Activated CD8-positive, alpha-beta T cell treated with anti-CD3 and anti-CD28 coated beads for 36 hours (primary cell): ENCODE measurements around the gene LRG1. TPM values are rescaled to one million over a fixed set of nuclear protein-coding genes. Genes with fewer than 3 reads are reported as not detected.

Experiments used
- ATAC-seq: fragments of 200-7000 bp; cut with Tn5 transposase; one replicate; pipeline ENCODE4 v1.10.0; 2021; ENCODE audit warnings: mild to moderate bottlenecking, moderate library complexity
- CTCF ChIA-PET: fragments of 350-600 bp; sonication (Branson Sonifier 250); formaldehyde crosslinking; loops from one replicate; lab custom pipeline; 2021; ENCODE audit warnings: antibody characterized with exemption; lab: Charles Lee
- POLR2A ChIA-PET: fragments of 350-600 bp; sonication (Branson Sonifier 250); formaldehyde crosslinking; loops from one replicate; lab custom pipeline; 2021; ENCODE audit warnings: antibody characterized with exemption; lab: Charles Lee
- DNase-seq: peaks from one replicate; pipeline ENCODE4 v3.0.0-alpha.2; 2020
- H3K27ac Mint-ChIP-seq: one replicate; pipeline ENCODE4 v1.8.0; 2021; ENCODE audit warnings: mild to moderate bottlenecking, mixed read lengths
- H3K27me3 Mint-ChIP-seq: one replicate; pipeline ENCODE4 v1.8.0; 2021; ENCODE audit warnings: mixed read lengths
- H3K36me3 Mint-ChIP-seq: one replicate; pipeline ENCODE4 v1.8.0; 2021; ENCODE audit warnings: low read depth, mixed read lengths
- H3K4me1 Mint-ChIP-seq: one replicate; pipeline ENCODE4 v1.8.0; 2021; ENCODE audit warnings: low read depth, mixed read lengths
- H3K4me3 Mint-ChIP-seq: one replicate; pipeline ENCODE4 v1.8.0; 2021; ENCODE audit warnings: mild to moderate bottlenecking, moderate library complexity, mixed read lengths
- H3K9me3 Mint-ChIP-seq: one replicate; pipeline ENCODE4 v1.8.0; 2021; ENCODE audit warnings: mixed read lengths
- intact Hi-C: fragments of 100-400 bp; cut with micrococcal nuclease; formaldehyde crosslinking; loops from one replicate; pipeline ENCODE4 v1.10.0; 2022
- total RNA-seq, 2 experiments: library from RNA; stranded (reverse); gene quantifications; one replicate each; pipeline ENCODE4 v1.2.3, GENCODE V29; 2021
- TF ChIP-seq, protein P1 (sequence below): fragments of 200-600 bp; IDR thresholded peaks from one replicate; pipeline ENCODE4 v1.8.0; 2022; ENCODE audit warnings: antibody characterized with exemption, mild to moderate bottlenecking

LRG1 gene
- total RNA-seq, 2 experiments from 2014 or later, result 0.09 TPM; not detected in 1

DNA sequence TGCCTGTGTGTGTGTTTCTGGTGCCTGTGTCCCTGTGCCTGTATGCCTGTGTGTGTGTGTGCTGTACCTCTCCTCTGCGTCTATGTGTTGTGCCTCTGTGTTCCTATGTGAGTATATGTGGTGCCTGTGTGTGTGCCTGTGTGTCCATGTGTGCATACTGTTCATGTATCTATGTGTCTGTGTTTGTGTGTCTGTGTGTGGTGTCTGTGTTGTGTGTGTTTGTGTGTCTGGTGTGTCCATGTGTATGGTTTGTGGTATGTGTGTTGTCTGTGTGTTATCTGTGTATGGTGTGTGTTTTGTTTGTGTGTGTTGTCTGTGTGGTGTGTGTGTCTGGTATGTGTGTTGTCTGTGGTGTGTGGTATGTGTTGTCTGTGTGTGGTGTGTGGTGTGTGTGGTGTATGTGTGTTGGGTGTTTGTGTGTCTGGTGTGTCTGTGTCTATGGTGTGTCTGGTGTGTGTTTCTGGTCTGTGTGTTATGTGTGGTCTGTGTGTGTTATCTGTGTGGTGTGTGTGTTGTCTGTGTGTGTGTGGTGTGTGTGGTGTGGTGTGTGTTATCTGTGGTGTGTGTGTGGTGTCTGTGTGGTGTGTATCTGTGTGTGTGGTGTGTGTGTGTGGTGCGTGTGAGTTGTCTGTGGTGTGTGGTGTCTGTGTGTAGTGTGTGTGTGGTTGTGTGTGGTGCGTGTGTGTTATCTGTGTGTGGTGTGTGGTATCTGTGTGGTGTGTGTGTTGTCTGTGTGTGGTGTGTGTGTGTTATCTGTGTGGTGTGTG is 47.3 kb downstream of the LRG1 start:
- Mint-ChIP-seq H3K4me1 (no peaks in the 10 kb centered on the region), H3K27me3 (no peaks in the 10 kb centered on the region), H3K36me3 (peaks cover 4% of the 10 kb centered on the region), H3K9me3 (no peaks in the 10 kb centered on the region), H3K27ac (no peak overlapping the region), H3K4me3 (no peak overlapping the region)
- CTCF ChIA-PET, result no interaction called here
- ATAC-seq (no peak), DNase-seq (no peak)
- TF ChIP-seq, protein P1, sequence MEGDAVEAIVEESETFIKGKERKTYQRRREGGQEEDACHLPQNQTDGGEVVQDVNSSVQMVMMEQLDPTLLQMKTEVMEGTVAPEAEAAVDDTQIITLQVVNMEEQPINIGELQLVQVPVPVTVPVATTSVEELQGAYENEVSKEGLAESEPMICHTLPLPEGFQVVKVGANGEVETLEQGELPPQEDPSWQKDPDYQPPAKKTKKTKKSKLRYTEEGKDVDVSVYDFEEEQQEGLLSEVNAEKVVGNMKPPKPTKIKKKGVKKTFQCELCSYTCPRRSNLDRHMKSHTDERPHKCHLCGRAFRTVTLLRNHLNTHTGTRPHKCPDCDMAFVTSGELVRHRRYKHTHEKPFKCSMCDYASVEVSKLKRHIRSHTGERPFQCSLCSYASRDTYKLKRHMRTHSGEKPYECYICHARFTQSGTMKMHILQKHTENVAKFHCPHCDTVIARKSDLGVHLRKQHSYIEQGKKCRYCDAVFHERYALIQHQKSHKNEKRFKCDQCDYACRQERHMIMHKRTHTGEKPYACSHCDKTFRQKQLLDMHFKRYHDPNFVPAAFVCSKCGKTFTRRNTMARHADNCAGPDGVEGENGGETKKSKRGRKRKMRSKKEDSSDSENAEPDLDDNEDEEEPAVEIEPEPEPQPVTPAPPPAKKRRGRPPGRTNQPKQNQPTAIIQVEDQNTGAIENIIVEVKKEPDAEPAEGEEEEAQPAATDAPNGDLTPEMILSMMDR, result no peak
- intact Hi-C loops, result no loop called here
- POLR2A ChIA-PET, result no interaction called here

DNA sequence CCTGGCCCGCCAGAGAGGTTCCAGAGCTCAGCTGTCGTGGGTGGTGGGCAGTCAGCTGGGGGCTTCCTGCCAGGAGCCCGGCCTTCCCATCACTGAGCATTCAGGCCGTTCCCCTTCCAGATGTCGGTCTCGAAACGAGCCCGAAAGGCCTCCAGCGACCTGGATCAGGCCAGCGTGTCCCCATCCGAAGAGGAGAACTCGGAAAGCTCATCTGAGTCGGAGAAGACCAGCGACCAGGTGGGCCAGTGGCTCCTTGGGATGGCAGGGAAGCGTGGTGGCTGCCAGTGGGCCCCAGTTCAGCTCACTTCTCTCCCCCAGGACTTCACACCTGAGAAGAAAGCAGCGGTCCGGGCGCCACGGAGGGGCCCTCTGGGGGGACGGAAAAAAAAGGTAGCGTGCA is 48.4 kb downstream of the LRG1 start:
- H3K4me3 Mint-ChIP-seq, result no peak overlapping the region
- TF ChIP-seq, protein P1, result no peak
- POLR2A ChIA-PET, result no interaction called here
- CTCF ChIA-PET, result no interaction called here
- H3K9me3 Mint-ChIP-seq, result no peaks in the 10 kb centered on the region
- H3K4me1 Mint-ChIP-seq, result no peaks in the 10 kb centered on the region
- peaks cover 4% of the 10 kb centered on the region for H3K36me3 Mint-ChIP-seq
- no peaks in the 10 kb centered on the region for H3K27me3 Mint-ChIP-seq
- DNase-seq, result no peak
- intact Hi-C loops, result no loop called here
- no peak for ATAC-seq
- H3K27ac Mint-ChIP-seq, result no peak overlapping the region

DNA sequence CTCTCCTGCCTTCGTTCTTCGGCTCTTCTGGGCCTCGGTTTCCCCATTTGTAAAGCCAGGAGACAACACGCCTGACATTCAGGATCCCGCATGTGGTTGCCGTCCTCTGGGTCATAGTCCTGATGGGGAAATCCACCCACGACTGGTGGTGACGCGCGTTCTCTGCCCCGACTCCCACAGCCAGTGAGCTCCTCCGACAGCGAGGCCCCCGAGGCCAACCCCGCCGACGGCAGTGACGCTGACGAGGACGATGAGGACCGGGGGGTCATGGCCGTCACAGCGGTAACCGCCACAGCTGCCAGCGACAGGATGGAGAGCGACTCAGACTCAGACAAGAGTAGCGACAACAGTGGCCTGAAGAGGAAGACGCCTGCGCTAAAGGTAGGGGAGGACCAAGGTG is 51.3 kb downstream of the LRG1 start:
- no peaks in the 10 kb centered on the region for H3K27me3 Mint-ChIP-seq
- TF ChIP-seq, protein P1, result no peak
- DNase-seq (no peak), ATAC-seq (no peak)
- peaks cover 10% of the 10 kb centered on the region for H3K36me3 Mint-ChIP-seq
- H3K9me3 Mint-ChIP-seq, result no peaks in the 10 kb centered on the region
- POLR2A ChIA-PET, result no interaction called here
- no peak overlapping the region for H3K27ac Mint-ChIP-seq
- no peaks in the 10 kb centered on the region for H3K4me1 Mint-ChIP-seq
- no peak overlapping the region for H3K4me3 Mint-ChIP-seq
- intact Hi-C loops, result no loop called here
- CTCF ChIA-PET, result no interaction called here

DNA sequence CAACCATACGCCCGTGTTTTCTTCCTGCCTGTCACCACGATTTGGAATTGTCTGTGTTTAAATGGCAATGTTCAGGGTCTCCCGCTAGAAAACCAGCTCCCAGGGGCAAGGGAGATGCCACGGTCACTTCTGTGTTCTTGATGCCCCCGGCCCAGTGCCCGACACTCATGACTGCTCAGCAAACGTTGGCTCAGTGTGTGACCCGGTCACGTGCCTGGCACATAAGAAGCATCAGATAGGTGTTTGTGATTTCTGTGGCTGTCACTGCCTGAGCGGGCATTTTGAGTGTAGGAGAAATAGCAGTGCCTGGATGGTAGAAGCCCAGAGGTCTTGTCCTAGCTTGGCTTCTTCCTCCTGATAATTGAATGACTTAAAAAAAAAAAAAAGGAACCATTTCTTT is 52.3 kb downstream of the LRG1 start:
- Mint-ChIP-seq H3K27ac (no peak overlapping the region), H3K36me3 (peaks cover 13% of the 10 kb centered on the region), H3K4me1 (no peaks in the 10 kb centered on the region), H3K9me3 (no peaks in the 10 kb centered on the region), H3K4me3 (no peak overlapping the region), H3K27me3 (no peaks in the 10 kb centered on the region)
- TF ChIP-seq, protein P1, result no peak
- intact Hi-C loops, result no loop called here
- no peak for DNase-seq
- ChIA-PET POLR2A (no interaction called here), CTCF (no interaction called here)
- no peak for ATAC-seq

Other genes with a start within 250 kb of the LRG1 start
- 10 to 100 TPM; 13.6 to 14.8 TPM for gene TMIGD2, start 237.6 kb downstream of the LRG1 start, total RNA-seq
- gene FSD1, start 235.4 kb downstream of the LRG1 start, total RNA-seq, result 10 to 100 TPM; 19.7 to 22.0 TPM
- 10 to 100 TPM in 1 of 2 experiments, 1 to 10 TPM in 1; 9.6 to 14.6 TPM for gene STAP2, start 201.2 kb downstream of the LRG1 start, total RNA-seq
- 10 to 100 TPM; 15.5 to 16.6 TPM for gene MPND, start 196.5 kb downstream of the LRG1 start, total RNA-seq
- gene SH3GL1, start 139.5 kb downstream of the LRG1 start, total RNA-seq, result 10 to 100 TPM; 53.1 to 59.2 TPM
- gene CHAF1A, start 137.4 kb downstream of the LRG1 start, total RNA-seq, result 10 to 100 TPM; 78.3 to 80.5 TPM
- 10 to 100 TPM; 35.8 to 36.5 TPM for gene UBXN6, start 82.2 kb downstream of the LRG1 start, total RNA-seq
- gene HDGFL2, start 67.7 kb downstream of the LRG1 start, total RNA-seq, result 10 to 100 TPM; 37.5 to 44.0 TPM
- gene PLIN4, start 21.6 kb downstream of the LRG1 start, total RNA-seq, result under 1 TPM in 1 of 2 experiments, not detected in 1; 0.05 TPM
- under 1 TPM in 1 of 2 experiments, not detected in 1; 0.27 TPM for gene PLIN5, start 4.8 kb downstream of the LRG1 start, total RNA-seq
- gene SEMA6B, start 19.6 kb upstream of the LRG1 start, total RNA-seq, result not detected
- gene TNFAIP8L1, start 99.5 kb upstream of the LRG1 start, total RNA-seq, result 10 to 100 TPM; 13.5 to 13.7 TPM
- 10 to 100 TPM; 58.3 to 62.1 TPM for gene MYDGF, start 130.3 kb upstream of the LRG1 start, total RNA-seq
- 10 to 100 TPM; 60.4 to 64.0 TPM for gene DPP9, start 183.8 kb upstream of the LRG1 start, total RNA-seq